Astrocyte (in vitro differentiated cells and primary cell): ENCODE data around the gene CFAP97. TPM values are rescaled to one million over a fixed set of nuclear protein-coding genes. Genes with fewer than 3 reads are reported as not detected.
A peak's percentile ranks its signal among the peaks of the same experiment; 100 is the strongest.
"Not testable (repeated sequence)": the region's sequence is repeated elsewhere in the genome, so short reads cannot be mapped to it uniquely, and the experiment has no call there.

ENCODE experiments used
- DNase-seq: peaks from one replicate; pipeline ENCODE4 v3.0.0-alpha.2; 2010; ENCODE audit warnings: low read depth
- FAIRE-seq: peaks from 2 replicates; lab custom pipeline; 2011; peaks lifted over from hg19 to GRCh38; lab: Jason Lieb, UNC
- H2AFZ ChIP-seq: 2 replicates; pipeline ENCODE4 v1.6.0; 2012; ENCODE audit warnings: low read depth, low read length, inconsistent platforms
- H3K27ac ChIP-seq: 2 replicates; pipeline ENCODE4 v1.5.1; 2011; ENCODE audit warnings: low read depth, low read length, inconsistent platforms
- H3K27me3 ChIP-seq: 2 replicates; pipeline ENCODE4 v1.6.0; 2011; ENCODE audit warnings: low read length, inconsistent platforms; ENCODE audit not compliant: insufficient read depth
- H3K36me3 ChIP-seq: 2 replicates; pipeline ENCODE4 v1.5.1; 2011; ENCODE audit warnings: low read length, inconsistent platforms; ENCODE audit not compliant: insufficient read depth
- H3K4me1 ChIP-seq: 2 replicates; pipeline ENCODE4 v1.5.1; 2011; ENCODE audit warnings: low read length, inconsistent platforms; ENCODE audit not compliant: insufficient read depth
- H3K4me2 ChIP-seq: 2 replicates; pipeline ENCODE4 v1.6.0; 2012; ENCODE audit warnings: low read length, inconsistent platforms
- H3K4me3 ChIP-seq: 2 replicates; pipeline ENCODE4 v1.5.1; 2011; ENCODE audit warnings: low read depth, mild to moderate bottlenecking, low read length, inconsistent platforms; ENCODE audit not compliant: insufficient read depth
- H3K79me2 ChIP-seq: 2 replicates; pipeline ENCODE4 v1.6.0; 2012; ENCODE audit warnings: mild to moderate bottlenecking, low read length, inconsistent platforms; ENCODE audit not compliant: insufficient read depth
- H3K9ac ChIP-seq: 2 replicates; pipeline ENCODE4 v1.6.0; 2012; ENCODE audit warnings: mild to moderate bottlenecking, low read length, inconsistent platforms
- H3K9me3 ChIP-seq: 2 replicates; pipeline ENCODE4 v1.5.1; 2012; ENCODE audit warnings: low read depth, mild to moderate bottlenecking, low read length, inconsistent platforms; ENCODE audit not compliant: insufficient read depth
- H4K20me1 ChIP-seq: 2 replicates; pipeline ENCODE4 v1.6.0; 2012; ENCODE audit warnings: low read length, inconsistent platforms; ENCODE audit not compliant: insufficient read depth
- H3K27ac Mint-ChIP-seq: one replicate; pipeline ENCODE4 v1.8.0; 2021; ENCODE audit warnings: mild to moderate bottlenecking, mixed read lengths; ENCODE audit not compliant: unreplicated experiment
- H3K27me3 Mint-ChIP-seq: one replicate; pipeline ENCODE4 v1.8.0; 2021; ENCODE audit warnings: low read depth, mixed read lengths; ENCODE audit not compliant: unreplicated experiment
- H3K36me3 Mint-ChIP-seq: one replicate; pipeline ENCODE4 v1.8.0; 2021; ENCODE audit warnings: low read depth, mixed read lengths; ENCODE audit not compliant: unreplicated experiment
- H3K4me1 Mint-ChIP-seq: one replicate; pipeline ENCODE4 v1.8.0; 2021; ENCODE audit warnings: low read depth, mixed read lengths; ENCODE audit not compliant: unreplicated experiment
- H3K4me3 Mint-ChIP-seq: one replicate; pipeline ENCODE4 v1.8.0; 2021; ENCODE audit warnings: mild to moderate bottlenecking, moderate library complexity, mixed read lengths; ENCODE audit not compliant: unreplicated experiment
- H3K9me3 Mint-ChIP-seq: one replicate; pipeline ENCODE4 v1.8.0; 2021; ENCODE audit warnings: mild to moderate bottlenecking, mixed read lengths; ENCODE audit not compliant: unreplicated experiment
- EZH2 ChIP-seq: IDR thresholded peaks from 2 replicates; pipeline ENCODE4 v1.6.1; 2012; ENCODE audit warnings: mild to moderate bottlenecking, low read length, inconsistent platforms; ENCODE audit not compliant: insufficient read depth
- total RNA-seq: library from RNA; stranded (reverse); gene quantifications from 2 replicates; pipeline ENCODE4 v1.2.1, GENCODE V29; 2021
- TF ChIP-seq, protein P1 (sequence below): IDR thresholded peaks from 2 replicates; pipeline ENCODE4 v1.5.1; 2011; ENCODE audit warnings: low read depth, mild to moderate bottlenecking, inconsistent platforms, low read length, moderate library complexity; ENCODE audit not compliant: insufficient read depth

Gene CFAP97
- total RNA-seq, 1 donor from 2014 or later: 22.7 TPM

- no peak for TF ChIP-seq EZH2
- TF ChIP-seq, protein P1, sequence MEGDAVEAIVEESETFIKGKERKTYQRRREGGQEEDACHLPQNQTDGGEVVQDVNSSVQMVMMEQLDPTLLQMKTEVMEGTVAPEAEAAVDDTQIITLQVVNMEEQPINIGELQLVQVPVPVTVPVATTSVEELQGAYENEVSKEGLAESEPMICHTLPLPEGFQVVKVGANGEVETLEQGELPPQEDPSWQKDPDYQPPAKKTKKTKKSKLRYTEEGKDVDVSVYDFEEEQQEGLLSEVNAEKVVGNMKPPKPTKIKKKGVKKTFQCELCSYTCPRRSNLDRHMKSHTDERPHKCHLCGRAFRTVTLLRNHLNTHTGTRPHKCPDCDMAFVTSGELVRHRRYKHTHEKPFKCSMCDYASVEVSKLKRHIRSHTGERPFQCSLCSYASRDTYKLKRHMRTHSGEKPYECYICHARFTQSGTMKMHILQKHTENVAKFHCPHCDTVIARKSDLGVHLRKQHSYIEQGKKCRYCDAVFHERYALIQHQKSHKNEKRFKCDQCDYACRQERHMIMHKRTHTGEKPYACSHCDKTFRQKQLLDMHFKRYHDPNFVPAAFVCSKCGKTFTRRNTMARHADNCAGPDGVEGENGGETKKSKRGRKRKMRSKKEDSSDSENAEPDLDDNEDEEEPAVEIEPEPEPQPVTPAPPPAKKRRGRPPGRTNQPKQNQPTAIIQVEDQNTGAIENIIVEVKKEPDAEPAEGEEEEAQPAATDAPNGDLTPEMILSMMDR: no peak
- no peak overlapping the region for H3K9ac ChIP-seq
- H3K4me3 ChIP-seq: no peak overlapping the region
- no peaks in the 10 kb centered on the region for H3K36me3 ChIP-seq
- no peaks in the 10 kb centered on the region for H3K9me3 Mint-ChIP-seq
- no peak overlapping the region for H2AFZ ChIP-seq
- H3K4me1 Mint-ChIP-seq: peaks cover 20% of the 10 kb centered on the region
- no peak overlapping the region for H3K4me3 Mint-ChIP-seq
- DNase-seq: peak; percentile 28
- H3K4me1 ChIP-seq: peaks cover 15% of the 10 kb centered on the region
- FAIRE-seq: no peak
- H3K36me3 Mint-ChIP-seq: no peaks in the 10 kb centered on the region
- peaks cover 3% of the 10 kb centered on the region for H3K27me3 ChIP-seq
- H3K9me3 ChIP-seq: no peaks in the 10 kb centered on the region
- H3K27ac Mint-ChIP-seq: no peak overlapping the region
- H3K4me2 ChIP-seq: no peak overlapping the region
- no peaks in the 10 kb centered on the region for H4K20me1 ChIP-seq
- no peak overlapping the region for H3K27ac ChIP-seq
- peaks cover 38% of the 10 kb centered on the region for H3K27me3 Mint-ChIP-seq
- no peaks in the 10 kb centered on the region for H3K79me2 ChIP-seq
Measured at GRCh38 chr4:185122681-185123345, 81.0 kb downstream of the CFAP97 start.

DNA sequence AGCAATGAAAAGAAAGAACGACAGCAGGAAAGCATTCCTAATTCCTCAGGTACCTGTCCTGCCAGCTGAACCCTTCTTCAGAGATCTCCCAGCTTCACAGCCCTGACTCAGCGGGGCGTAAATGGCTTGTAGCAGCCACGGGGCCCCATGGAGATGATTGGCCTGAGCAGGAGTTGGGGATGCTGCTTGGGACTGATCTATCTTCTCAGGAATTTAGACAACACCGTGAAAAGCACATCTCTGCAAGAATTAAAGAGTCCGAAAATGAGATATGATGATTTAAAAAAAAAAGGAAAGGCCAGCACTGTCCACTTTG, 83.2 kb downstream of the CFAP97 start:
- H3K27me3 ChIP-seq: peaks cover 3% of the 10 kb centered on the region
- Mint-ChIP-seq H3K36me3 (no peaks in the 10 kb centered on the region), H3K9me3 (no peaks in the 10 kb centered on the region), H3K4me3 (no peak overlapping the region), H3K27me3 (peaks cover 27% of the 10 kb centered on the region), H3K4me1 (peaks cover 20% of the 10 kb centered on the region), H3K27ac (no peak overlapping the region)
- no peak for DNase-seq
- FAIRE-seq: no peak
- H3K4me2 ChIP-seq: peak overlapping the region; percentile 3
- H4K20me1 ChIP-seq: no peaks in the 10 kb centered on the region
- H3K27ac ChIP-seq: no peak overlapping the region
- H3K4me1 ChIP-seq: peaks cover 9% of the 10 kb centered on the region
- H3K9ac ChIP-seq: no peak overlapping the region
- TF ChIP-seq, protein P1: no peak
- TF ChIP-seq EZH2: no peak
- H2AFZ ChIP-seq: peak overlapping the region; percentile 15
- no peaks in the 10 kb centered on the region for H3K36me3 ChIP-seq
- H3K79me2 ChIP-seq: no peaks in the 10 kb centered on the region
- H3K9me3 ChIP-seq: no peaks in the 10 kb centered on the region
- H3K4me3 ChIP-seq: no peak overlapping the region

- no peak for FAIRE-seq
- no peak for TF ChIP-seq EZH2
- TF ChIP-seq, protein P1: no peak
Measured at GRCh38 chr4:185119927-185120630, 83.7 kb downstream of the CFAP97 start.

DNA sequence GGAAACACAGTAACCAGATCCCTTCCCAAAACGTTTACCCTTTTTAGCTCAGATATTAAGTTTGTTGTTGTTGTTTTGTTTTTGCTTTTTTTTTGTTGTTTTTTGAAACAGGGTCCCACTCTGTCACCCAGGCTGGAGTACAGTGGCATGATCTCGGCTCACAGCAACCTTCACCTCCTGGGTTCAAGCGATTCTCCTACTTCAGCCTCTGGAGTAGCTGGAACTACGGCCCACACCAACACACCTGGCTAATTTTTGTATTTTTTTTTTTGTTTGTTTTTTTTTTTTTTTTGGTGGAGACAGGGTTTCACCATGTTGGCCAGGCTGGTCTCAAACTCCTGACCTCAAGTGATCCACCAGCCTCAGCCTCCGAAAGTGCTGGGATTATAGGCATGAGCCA, 84.3 kb downstream of the CFAP97 start:
- not testable (repeated sequence) for H3K27ac ChIP-seq, H3K9ac ChIP-seq, FAIRE-seq, H3K27me3 ChIP-seq, H3K9me3 Mint-ChIP-seq, H3K9me3 ChIP-seq, H3K4me2 ChIP-seq, H3K36me3 Mint-ChIP-seq, H2AFZ ChIP-seq, H3K4me3 ChIP-seq, H3K36me3 ChIP-seq, H3K79me2 ChIP-seq, H3K4me1 ChIP-seq, DNase-seq, H3K4me3 Mint-ChIP-seq, H4K20me1 ChIP-seq
- Mint-ChIP-seq H3K4me1 (peaks cover 20% of the 10 kb centered on the region), H3K27ac (peak overlapping the region; percentile 47), H3K27me3 (peaks cover 16% of the 10 kb centered on the region)

More at GRCh38 chr4:185119927-185120630, 83.7 kb downstream of the CFAP97 start:
- Mint-ChIP-seq H3K4me3 (no peak overlapping the region), H3K36me3 (no peaks in the 10 kb centered on the region), H3K9me3 (no peaks in the 10 kb centered on the region), H3K27ac (no peak overlapping the region), H3K27me3 (peaks cover 22% of the 10 kb centered on the region), H3K4me1 (peaks cover 20% of the 10 kb centered on the region)
- peaks cover 3% of the 10 kb centered on the region for H3K27me3 ChIP-seq
- peak; percentile 20 for DNase-seq
- no peaks in the 10 kb centered on the region for H4K20me1 ChIP-seq
- H3K79me2 ChIP-seq: no peaks in the 10 kb centered on the region
- H3K36me3 ChIP-seq: no peaks in the 10 kb centered on the region
- no peak overlapping the region for H3K4me3 ChIP-seq
- peaks cover 9% of the 10 kb centered on the region for H3K4me1 ChIP-seq
- H3K4me2 ChIP-seq: peak overlapping the region; percentile 3
- no peak overlapping the region for H3K9ac ChIP-seq
- no peak overlapping the region for H3K27ac ChIP-seq
- H3K9me3 ChIP-seq: no peaks in the 10 kb centered on the region
- H2AFZ ChIP-seq: peak overlapping the region; percentile 15
